ENCODE measurements around the gene CYP2C18.
"Not testable (repeated sequence)": the region's sequence is repeated elsewhere in the genome, so short reads cannot be mapped to it uniquely, and the experiment has no call there.

The CYP2C18 gene

GRCh38 chr10:94747838-94748237, 64.3 kb downstream of the CYP2C18 start:
- no peak for DNase-seq

GRCh38 chr10:94757916-94758315, 74.4 kb downstream of the CYP2C18 start:
- DNase-seq: no peak

- DNase-seq: no peak
Measured at GRCh38 chr10:94760586-94761178, 77.2 kb downstream of the CYP2C18 start.

- DNase-seq: no peak
Measured at GRCh38 chr10:94762393-94762792, 78.9 kb downstream of the CYP2C18 start, which contains the start of gene CYP2C19. CYP2C19 (plus strand) TSS chr10:94762681; CDS start chr10:94762706, 25 bp downstream.

GRCh38 chr10:94775425-94775824, 91.9 kb downstream of the CYP2C18 start:
- not testable (repeated sequence) for DNase-seq

- no peak for DNase-seq
Measured at GRCh38 chr10:94777886-94778458, 94.4 kb downstream of the CYP2C18 start.

- DNase-seq: no peak
Measured at GRCh38 chr10:94780844-94781243, 97.3 kb downstream of the CYP2C18 start.

- DNase-seq: no peak
Measured at GRCh38 chr10:94784256-94784655, 100.7 kb downstream of the CYP2C18 start.

GRCh38 chr10:94785211-94785610, 101.7 kb downstream of the CYP2C18 start:
- DNase-seq: no peak
